ENCODE results near the gene EHMT1.

Gene EHMT1

DNA sequence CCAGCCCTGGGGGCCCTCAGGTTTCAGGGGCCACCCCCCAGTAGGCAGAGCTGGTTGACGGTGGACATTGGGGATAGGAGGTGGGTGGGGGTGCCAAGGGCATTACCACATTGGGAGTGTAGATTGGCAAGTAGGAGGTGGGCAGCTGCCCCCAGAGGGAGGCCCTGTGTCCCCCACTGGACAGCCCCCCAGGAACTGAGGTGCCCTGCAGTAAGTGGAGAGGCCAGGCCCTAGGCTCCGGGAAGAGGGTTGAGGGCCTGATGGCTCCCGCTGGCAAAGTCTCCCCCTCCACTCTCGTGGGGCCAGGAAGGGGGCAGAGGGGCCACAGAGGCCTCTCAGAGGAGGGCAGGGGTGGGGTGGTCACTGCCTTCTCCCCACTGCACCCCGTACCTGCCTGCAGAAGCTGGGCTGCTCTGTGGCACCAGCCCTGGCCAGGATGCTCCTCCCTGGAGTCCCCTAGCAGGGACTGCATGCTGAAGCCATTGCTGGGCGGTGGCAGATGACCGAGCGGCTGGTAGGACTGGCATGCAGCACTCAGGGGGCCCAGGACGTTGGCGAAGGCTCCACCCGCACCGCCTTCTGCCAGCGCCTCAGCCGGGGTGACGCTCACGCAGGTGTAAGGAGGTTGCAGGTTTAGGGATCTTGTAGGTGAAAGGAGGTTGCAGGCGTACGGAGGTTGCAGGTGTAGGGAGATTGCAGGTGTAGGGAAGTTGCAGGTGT lies 169.1 kb downstream of the EHMT1 start:
- DNase-seq (ENCODE audit: low read depth), result no peak

DNA sequence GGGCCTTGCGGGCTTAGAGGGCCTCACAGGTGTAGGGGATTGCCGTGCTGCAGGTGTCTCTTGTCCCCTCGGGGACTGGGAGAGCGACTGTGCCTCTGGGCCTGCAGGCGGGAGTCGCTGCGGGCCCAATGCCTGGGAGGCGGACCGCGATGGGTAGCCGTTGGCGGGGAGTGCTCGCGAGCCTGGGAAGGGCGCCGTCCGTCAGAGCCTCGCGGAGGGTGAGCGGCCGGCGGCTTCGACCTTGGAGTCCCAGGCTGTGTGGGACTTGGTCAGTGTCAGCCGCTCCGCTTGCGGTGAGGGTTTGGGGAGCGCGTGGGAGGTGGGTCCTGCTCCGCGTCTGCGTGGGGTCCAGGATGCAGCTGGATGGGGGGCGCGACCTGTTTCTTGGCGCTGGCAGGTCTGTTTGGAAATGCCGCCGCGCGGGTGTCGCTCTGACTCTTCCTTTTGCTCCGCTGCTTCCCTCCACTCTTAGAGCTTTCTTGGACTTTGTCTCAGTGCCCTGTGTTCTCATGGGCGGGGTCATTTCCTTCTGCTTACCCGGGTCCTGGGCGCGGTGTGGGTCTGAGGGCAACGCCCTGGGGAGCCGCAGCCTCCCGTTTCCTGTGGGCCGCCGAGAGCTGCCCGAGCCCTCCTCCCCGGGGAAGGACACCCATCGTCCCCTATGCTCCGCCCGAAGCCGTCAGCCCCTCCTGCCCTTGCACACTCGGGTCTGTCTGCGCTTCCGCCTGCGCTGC lies 169.9 kb downstream of the EHMT1 start:
- DNase-seq (ENCODE audit: low read depth), result no peak

DNA sequence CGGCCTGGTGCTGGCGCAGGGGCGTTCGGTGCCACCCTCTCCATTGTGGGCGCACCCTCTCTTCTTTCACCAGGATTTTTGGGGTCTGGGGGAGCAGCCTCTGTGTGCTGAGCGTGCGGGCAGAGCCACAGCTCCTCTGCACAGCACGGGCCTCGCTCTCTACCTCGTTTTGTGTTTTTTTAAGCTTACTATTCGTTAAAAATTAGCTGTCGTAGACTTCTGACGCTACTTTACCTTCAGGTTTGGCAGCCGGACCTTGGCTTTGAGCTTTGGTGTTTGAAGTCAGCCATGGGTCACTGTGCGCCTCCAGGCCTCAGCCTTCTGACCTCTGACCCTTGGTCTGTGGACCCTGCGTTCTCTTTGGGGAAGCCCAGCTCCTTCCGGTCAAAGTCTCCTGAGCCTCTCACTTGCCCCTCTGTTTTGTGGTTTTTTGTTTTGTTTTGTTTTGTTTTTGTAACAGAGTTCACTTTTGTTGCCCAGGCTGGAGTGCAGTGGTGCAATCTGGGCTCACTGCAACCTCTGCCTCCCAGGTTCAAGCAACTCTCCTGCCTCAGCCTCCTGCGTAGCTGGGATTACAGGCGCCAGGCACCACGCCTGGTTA lies 170.6 kb downstream of the EHMT1 start:
- DNase-seq (ENCODE audit: low read depth), result no peak

DNA sequence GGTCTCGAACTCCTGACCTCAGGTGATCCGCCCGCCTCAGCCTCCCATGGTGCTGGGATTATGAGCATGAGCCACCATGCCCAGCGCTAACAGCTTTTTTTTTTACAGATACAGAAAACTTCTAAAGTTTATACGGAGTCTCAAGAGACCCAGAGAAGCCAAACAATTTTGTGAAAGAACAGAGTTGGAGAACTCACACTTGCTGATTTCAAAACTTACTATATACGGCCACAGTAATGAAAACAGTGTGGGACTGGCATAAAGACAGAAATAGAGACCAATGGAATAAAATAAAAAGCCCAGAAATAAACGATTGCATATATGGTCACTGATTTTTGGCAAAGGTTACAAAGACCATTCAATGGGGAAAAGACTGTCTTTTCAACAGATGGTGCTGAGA lies 173.1 kb downstream of the EHMT1 start:
- DNase-seq (ENCODE audit: low read depth), result no peak

DNA sequence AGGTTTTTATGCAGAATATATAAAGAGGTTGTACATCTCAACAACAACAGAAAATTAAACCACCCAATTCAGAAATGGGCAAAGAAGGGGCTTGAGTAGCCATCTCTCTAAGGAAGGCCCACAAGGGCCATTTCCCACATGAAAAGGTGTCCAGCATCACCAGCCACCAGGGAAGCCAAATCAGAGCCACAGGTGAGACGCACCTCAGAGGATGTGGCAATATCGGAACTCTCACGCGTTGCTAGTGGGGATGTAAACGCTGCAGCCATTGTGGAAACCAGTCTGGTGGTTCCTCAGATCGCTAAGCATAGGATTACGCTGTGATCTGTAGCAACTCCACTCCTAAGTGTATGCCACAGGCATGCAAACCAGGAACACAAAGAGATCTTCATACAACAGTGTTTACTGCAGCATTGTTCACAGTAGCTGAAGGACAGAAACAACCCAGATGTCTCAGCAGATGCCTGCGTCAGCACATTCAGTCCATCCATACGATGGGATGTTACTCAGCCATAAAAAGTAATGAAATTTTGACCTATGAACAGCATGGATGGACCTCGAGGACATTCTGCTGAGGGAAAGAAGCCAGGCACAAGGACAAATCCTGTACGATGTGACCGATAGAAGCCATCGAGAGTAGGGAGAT lies 174.5 kb downstream of the EHMT1 start:
- no peak for DNase-seq (ENCODE audit: low read depth)

DNA sequence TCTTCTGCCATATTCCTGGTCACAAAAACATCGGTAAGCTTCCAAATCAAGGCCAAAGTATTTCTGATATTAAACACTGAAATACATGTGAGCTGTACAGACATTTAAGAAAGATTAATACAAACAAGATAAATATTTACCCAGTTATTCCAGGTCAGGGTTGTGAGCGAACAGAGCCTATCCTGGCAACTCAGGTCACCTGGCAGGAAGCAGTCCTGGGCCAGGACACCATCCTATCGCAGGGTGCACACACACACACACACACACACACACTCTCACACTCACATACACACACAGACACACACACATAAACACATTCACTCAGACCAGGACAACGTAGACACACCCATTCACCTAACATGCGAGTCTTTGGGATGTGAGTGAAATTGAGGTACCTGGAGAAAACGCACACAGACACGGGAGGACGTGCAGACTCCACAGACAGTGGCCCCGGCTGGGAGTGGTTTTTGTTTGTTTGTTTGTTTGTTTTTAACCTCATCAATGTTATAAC lies 176.4 kb downstream of the EHMT1 start:
- DNase-seq (ENCODE audit: low read depth), result no peak

DNA sequence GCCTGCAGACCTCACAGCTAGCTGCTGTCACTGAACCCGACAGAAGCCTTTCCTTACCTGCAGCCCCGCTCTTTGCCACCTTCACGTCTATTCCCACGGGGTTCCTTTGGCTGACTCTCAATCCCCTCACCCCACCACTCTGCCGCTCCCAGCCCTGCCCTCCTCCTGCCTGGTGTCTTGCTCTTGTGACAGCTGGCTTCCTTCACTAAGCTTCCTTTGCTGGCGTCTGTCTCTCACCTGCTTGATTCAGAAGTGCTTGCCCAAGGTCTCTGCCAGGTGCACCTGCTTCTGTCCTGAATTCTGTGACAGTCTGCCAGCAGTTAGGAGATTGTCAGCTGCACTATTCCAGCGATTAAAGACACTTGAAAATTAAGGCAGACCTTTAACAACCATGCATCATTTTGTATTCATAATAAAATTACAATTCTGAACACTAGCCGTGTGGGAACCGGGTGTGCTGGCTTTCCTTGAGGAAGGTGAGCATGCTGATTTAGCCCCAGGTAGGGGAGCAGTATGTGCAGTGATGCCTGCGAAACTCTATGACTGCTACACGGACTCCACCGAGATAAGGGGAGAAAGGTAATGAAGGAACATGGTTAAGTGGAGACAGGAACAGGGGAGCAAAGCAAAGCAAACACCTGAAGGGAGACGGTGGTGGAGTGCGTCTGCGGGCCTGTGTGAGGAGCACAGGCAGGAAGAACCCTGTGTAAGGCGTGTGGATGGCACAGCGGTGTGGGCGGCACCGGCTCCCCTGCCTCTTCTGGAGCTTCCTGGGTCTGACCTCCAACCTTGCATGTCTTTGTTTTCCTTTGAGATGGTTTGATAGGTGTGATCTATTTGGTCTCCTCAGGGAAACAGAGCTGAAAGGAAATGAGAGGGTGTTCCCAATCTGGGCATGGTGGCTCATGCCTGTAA lies 178.7 kb downstream of the EHMT1 start:
- DNase-seq (ENCODE audit: low read depth), result no peak

DNA sequence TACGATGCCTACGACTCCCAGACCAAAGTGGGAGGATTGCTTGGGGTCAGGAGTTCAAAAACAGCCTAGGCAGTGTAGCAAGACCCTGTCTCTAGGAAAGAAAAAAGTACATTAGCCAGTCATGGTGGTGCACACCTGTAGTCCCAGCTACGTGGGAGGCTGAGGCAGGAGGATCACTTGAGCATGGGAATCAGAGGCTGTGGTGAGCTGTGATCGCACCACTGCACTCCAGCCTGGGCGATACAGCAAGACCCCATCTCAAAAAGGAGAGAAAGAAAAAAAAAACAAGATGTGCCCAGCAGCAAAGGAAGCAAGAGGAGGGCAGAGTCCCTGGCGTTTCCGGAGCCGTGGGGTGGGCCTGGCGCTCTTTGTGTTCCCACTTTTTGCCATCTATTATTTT lies 179.3 kb downstream of the EHMT1 start:
- no peak for DNase-seq (ENCODE audit: low read depth)

DNA sequence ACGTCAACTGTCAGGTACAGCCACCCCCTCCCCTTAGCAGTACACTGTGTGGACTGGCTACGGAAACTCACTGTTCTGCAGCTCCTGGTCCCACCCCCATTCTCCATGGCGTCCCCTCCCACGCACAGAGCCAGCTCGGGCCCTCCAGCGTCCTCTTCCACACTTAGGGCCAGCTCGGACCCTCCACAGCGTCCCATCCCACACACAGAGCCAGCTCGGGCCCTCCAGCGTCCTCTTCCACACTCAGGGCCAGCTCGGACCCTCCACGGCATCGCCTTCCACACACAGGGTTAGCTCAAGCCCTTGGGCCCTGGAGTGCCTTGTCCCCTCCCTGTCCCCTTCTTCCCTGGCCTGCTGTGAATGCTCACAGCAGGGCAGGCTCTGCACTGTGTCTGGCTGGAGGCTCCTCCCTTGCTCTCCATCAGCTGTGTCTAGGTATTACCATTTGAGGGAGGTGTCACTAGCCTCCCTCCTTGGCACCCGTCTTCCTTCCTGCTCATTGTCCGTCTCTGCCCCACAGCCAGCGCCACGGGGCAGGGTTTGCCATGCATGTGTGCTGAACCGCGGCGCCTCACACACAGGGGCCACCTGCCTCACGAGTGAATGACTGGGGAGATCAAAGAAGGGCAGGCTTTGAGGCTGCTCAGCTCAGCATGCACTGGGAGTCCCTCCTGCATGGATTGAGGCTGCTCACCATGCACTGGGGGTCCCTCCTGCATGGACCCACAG lies 180.3 kb downstream of the EHMT1 start:
- DNase-seq (ENCODE audit: low read depth), result no peak

DNA sequence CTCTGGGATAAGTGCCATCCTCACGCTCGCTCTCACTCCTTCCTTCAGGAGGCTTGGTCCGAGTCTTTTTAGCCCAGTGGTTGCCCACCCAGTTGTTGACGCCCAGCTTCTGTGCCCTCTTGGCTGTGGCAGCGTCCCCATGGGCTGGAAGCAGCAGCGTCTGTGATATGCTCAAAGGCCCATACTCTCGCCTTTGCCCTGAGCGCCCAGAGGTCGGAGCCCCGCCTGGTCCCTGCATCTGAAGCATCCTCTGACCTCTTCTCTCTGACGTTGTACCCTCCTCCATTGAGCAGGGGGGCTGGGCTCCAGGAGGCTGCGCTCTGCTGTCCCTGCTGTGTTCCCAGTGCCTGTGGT lies 180.8 kb downstream of the EHMT1 start:
- DNase-seq (ENCODE audit: low read depth), result no peak

DNA sequence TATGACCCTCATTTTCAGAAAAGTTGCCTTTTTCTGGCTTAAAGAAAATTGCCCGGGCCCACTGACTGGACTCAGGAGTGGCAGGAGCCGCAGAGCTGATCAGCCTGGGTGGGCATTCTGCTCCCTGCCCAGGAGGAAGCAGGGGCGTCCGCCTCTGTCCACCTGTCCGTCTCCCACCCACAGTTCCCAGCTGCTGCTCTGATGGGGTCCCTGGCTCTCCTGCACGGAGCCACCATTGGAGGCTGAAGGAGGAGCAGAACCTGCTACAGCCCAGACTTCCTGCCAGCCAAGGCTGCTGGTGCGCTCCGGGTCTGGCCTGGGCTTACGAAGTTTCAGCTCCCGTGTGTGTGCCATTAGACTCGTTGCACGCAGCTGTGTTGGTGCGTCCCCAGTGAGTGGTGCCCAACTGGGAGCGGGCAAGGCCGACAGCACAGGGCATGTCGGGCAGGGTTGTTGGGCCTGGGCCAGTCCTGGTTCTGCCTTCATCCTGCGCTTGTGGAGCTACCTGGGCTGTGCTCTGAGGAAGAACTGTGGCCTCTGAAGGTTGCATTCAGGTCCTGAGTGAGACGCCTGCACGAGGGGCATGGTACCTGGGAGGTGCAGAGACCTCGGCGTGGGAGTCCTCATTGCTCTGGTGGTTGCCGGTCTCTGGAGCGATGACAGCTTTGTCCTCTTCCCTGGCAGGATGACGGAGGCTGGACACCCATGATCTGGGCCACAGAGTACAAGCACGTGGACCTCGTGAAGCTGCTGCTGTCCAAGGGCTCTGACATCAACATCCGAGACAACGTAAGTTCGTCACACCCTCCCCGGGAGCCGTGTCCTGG lies 181.6 kb downstream of the EHMT1 start:
- DNase-seq (ENCODE audit: low read depth), result no peak

DNA sequence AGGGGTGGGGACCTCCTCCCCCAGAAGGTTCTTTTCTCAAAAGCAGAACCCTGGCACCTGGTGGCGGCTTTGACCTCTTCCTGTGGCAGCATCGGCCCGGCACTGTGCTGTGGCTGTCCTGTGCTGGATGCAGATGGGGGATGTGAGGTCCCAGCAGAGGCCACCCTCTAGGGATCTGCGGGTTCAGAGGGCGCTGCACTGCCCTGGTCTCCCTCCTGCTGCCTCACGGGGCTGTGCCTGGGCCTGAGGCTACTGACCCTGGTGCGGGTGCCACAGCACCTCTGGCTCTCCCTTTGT lies 182.2 kb downstream of the EHMT1 start:
- no peak for DNase-seq (ENCODE audit: low read depth)

DNA sequence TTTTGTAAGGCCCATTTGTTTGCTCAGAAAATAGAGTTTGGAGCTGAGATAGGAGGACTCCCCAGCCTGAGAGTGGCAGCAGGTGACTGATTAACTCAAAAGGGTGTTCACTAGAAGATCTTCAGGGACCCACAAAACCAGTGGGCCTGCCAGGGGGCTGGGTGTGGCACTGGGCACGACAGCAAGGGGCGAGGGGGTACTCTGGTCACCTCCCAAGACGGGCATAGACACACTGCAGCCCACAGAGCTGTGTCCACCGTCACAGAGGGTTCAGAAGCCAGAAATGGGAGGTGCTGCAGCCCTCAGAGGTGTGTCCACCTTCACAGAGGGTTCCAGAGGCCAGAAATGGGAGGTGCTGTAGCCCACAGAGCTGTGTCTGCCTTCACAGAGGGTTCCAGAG lies 183.2 kb downstream of the EHMT1 start:
- no peak for DNase-seq (ENCODE audit: low read depth)

DNA sequence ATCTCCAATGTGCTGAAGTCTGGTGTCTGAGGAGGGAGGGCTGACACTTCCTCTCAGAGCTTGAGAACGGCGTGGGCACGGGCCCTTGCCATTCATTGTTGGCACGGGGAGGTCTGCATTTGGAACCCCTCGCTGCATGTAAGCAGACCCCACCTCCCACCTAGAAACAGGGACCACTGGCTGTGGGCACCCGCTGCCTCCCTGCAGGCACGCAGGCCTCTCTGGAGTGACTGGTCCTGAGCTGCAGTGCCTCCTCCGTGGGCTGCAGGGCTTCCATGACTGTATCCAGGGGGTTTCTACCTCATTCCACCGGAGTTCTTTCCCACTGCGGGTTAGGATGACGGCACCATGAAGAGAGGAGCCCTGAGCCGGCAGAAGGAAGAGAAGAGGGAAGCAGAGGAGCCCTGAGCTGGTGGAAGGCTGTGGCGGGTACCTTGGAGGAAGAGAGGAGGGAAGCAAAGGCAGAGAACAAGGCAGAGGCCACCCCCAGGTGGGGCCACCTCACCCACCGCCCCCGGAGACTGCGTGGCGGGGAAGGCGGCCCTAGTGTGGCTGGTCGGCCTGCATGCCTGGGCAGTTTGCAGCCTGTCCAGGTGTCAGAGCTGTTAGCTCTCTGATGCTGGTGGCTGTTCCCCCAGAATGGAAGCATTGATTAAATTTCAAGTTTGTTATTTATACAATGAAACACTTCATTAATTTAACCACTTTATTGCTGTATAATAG lies 183.9 kb downstream of the EHMT1 start:
- DNase-seq (ENCODE audit: low read depth), result no peak

DNA sequence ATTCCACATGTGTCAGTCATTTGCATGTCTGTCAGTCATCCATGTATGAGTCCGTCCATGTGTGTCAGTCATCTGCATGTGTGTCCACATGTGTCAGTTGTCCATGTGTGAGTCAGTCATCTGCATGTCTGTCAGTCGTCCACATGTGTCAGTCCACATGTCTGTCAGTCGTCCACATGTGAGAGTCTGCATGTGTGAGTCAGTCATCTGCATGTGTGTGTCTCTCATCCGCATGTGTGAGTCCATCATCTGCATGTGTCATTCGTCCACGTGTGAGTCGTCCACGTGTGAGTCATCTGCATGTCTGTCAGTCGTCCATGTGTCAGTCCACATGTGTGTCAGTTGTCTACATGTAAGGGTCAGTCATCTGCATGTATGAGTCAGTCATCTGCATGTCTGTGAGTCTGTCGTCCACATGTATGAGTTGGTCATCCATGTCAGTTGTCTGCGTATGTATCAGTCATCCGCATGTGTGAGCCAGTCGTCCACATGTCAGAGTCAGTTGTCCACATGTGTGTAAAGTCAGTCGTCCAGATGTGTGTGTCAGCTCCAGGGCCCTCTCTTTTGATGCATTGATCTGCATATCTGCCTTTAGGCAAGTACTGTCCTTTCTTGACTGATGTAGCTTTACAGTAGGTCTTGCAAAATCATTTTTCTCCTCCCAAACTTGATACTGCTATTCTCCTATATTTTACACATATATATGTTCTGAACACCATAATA lies 186.3 kb downstream of the EHMT1 start:
- no peak for DNase-seq (ENCODE audit: low read depth)

DNA sequence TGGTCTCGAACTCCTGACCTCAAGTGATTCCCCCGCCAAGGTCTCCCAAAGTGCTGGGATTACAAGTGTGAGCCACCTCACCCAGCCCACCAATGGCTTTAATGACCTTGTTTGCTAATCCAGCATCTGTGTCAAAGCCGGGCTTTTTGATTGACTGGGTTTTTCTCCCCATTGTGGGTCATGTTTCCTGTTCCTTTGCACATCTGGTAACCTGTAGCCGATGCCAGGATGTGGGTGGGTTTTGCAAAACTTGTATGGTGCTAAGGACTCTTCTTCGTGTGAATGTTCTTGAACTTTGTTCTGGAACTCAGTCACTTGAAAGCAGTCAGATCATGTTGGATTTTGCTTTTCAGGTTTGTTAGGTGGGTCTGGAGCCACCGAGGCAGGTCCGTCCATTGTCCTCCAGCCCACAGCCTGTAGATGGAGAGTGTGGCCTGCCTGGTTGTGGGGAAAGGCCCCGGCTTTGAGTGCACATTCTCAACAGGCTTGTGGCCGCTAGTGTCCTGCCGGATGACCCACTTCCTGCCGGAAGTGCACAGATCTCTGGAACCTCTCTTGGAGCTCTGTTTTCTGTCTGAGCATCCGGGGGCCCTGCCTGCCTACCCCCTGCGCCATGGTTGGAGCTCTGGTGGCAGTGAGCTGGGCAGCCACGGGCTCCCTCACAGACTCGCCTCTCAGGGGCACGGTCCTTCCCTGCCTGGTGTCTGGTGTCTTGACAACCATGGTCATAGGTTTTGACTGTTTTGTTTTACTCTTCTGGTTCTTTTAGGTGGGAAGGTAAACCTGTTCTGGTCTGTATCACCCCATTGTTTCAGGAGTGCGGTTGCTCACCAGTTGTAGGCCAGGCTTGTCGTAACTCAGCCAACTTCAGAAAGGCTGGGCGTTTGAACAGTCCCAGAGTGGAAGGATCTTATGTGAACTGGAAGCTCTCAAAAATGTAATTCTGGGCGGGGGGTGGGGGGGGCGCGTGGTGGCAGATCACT lies 189.2 kb downstream of the EHMT1 start:
- DNase-seq (ENCODE audit: low read depth), result no peak

DNA sequence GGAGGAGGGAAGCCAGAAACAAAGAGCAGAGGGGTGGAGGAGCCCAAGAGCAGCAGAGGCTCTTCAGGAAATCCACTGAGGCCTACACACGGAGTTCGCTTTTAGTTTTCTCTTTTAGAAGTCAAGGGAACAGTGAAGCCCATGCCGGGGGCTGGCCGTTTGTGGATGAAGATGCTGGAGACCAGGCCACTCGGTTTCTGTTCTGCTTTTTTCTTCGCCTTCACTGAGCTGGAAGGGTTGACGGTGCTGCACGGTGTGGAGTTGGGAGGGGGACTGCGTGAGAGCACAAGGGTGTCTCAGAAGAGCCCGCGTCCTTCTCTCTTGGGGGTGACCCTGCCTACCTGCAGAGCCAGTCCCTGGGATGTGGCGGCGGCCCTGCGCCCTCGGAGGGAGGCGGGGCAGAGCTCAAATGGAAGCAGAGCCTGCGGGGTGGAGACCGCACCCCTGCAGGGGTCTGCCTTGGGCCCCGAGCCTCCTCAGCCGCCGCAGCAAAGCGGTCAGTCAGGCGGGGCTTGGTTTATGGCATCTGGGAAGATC lies 190.3 kb downstream of the EHMT1 start:
- no peak for DNase-seq (ENCODE audit: low read depth)

Measured in stimulated activated CD8-positive, alpha-beta memory T cell treated with anti-CD3 and anti-CD28 coated beads, Interleukin-15, amount 100 ng/mL, for 1 hour (primary cell).